IgD-negative memory B cell (primary cell): ENCODE results near the gene SERPING1. TPM values are rescaled to one million over a fixed set of nuclear protein-coding genes. Genes with fewer than 3 reads are reported as not detected.
A peak's percentile ranks its signal among the peaks of the same experiment; 100 is the strongest.

Source experiments
- H3K27ac Mint-ChIP-seq, 3 donors: one replicate each; pipeline ENCODE4 v1.8.0; 2020 to 2022; ENCODE audit warnings: mild to moderate bottlenecking in 3 of 3, mixed read lengths in 3 of 3, moderate library complexity in 1 of 3
- H3K27me3 Mint-ChIP-seq: one replicate; pipeline ENCODE4 v1.8.0; 2021; ENCODE audit warnings: mixed read lengths
- H3K36me3 Mint-ChIP-seq: one replicate; pipeline ENCODE4 v1.8.0; 2020; ENCODE audit warnings: mild to moderate bottlenecking, mixed read lengths
- H3K4me1 Mint-ChIP-seq, 3 donors: one replicate each; pipeline ENCODE4 v1.8.0; 2020 to 2022; ENCODE audit warnings: mixed read lengths in 3 of 3, mild to moderate bottlenecking in 1 of 3
- H3K4me3 Mint-ChIP-seq, 4 donors: one replicate each; pipeline ENCODE4 v1.8.0; 2020 to 2022; ENCODE audit warnings: mild to moderate bottlenecking in 4 of 4, mixed read lengths in 4 of 4, moderate library complexity in 3 of 4
- H3K9me3 Mint-ChIP-seq, 3 donors: one replicate each; pipeline ENCODE4 v1.8.0; 2020 to 2021; ENCODE audit warnings: mixed read lengths in 3 of 3, mild to moderate bottlenecking in 1 of 3
- polyA plus RNA-seq: library from polyadenylated mRNA; unstranded; fragments of 300-500 nt; fragmentation: Illumina TruSeq; gene quantifications from one replicate; pipeline ENCODE4 v1.2.3, GENCODE V29; 2021

The SERPING1 gene
- polyA plus RNA-seq, 1 donor from 2014 or later, result 0.23 TPM

GRCh38 chr11:57638811-57639320 is 41.4 kb downstream of the SERPING1 start:
- H3K4me1 Mint-ChIP-seq, result peaks cover 4 to 9% (median 5%) of the 10 kb centered on the region in 3 donors
- peak overlapping the region; percentile 77 to 94 (median 85) for H3K4me3 Mint-ChIP-seq
- H3K9me3 Mint-ChIP-seq, result peaks cover 0 to 2% (median 0%) of the 10 kb centered on the region in 3 donors
- H3K27ac Mint-ChIP-seq, result peak overlapping the region in 1 of 3 donors; percentile 80
- no peaks in the 10 kb centered on the region for H3K36me3 Mint-ChIP-seq
- H3K27me3 Mint-ChIP-seq, result peaks cover 46% of the 10 kb centered on the region

- peak overlapping the region in 1 of 3 donors; percentile 80 for H3K27ac Mint-ChIP-seq
- H3K4me1 Mint-ChIP-seq, result peaks cover 4 to 9% (median 5%) of the 10 kb centered on the region in 3 donors
- H3K27me3 Mint-ChIP-seq, result peaks cover 40% of the 10 kb centered on the region
- H3K4me3 Mint-ChIP-seq, result peak overlapping the region in 2 of 4 donors; percentile 49 to 91
- peaks cover 0 to 2% (median 0%) of the 10 kb centered on the region in 3 donors for H3K9me3 Mint-ChIP-seq
- H3K36me3 Mint-ChIP-seq, result no peaks in the 10 kb centered on the region
Measured at GRCh38 chr11:57639321-57640067, 42.0 kb downstream of the SERPING1 start.

GRCh38 chr11:57640068-57640800 is 42.7 kb downstream of the SERPING1 start:
- Mint-ChIP-seq H3K27me3 (peaks cover 45% of the 10 kb centered on the region), H3K27ac (no peak overlapping the region), H3K4me3 (peak overlapping the region in 1 of 4 donors; percentile 36), H3K9me3 (peaks cover 0 to 2% (median 0%) of the 10 kb centered on the region in 3 donors), H3K36me3 (no peaks in the 10 kb centered on the region), H3K4me1 (peaks cover 4 to 9% (median 5%) of the 10 kb centered on the region in 3 donors)

GRCh38 chr11:57641011-57641807 is 43.7 kb downstream of the SERPING1 start:
- H3K4me1 Mint-ChIP-seq, result peaks cover 4 to 9% (median 5%) of the 10 kb centered on the region in 3 donors
- H3K4me3 Mint-ChIP-seq, result no peak overlapping the region
- H3K9me3 Mint-ChIP-seq, result peaks cover 0 to 2% (median 0%) of the 10 kb centered on the region in 3 donors
- no peak overlapping the region for H3K27ac Mint-ChIP-seq
- H3K36me3 Mint-ChIP-seq, result no peaks in the 10 kb centered on the region
- peaks cover 52% of the 10 kb centered on the region for H3K27me3 Mint-ChIP-seq

GRCh38 chr11:57643802-57644201 is 46.3 kb downstream of the SERPING1 start:
- Mint-ChIP-seq H3K9me3 (no peaks in the 10 kb centered on the region), H3K27ac (no peak overlapping the region), H3K27me3 (peaks cover 55% of the 10 kb centered on the region), H3K4me3 (no peak overlapping the region), H3K4me1 (peaks cover 16 to 21% (median 18%) of the 10 kb centered on the region in 3 donors), H3K36me3 (no peaks in the 10 kb centered on the region)

- Mint-ChIP-seq H3K4me3 (no peak overlapping the region), H3K27me3 (peaks cover 63% of the 10 kb centered on the region), H3K4me1 (peaks cover 20 to 25% (median 25%) of the 10 kb centered on the region in 3 donors), H3K27ac (no peak overlapping the region), H3K9me3 (no peaks in the 10 kb centered on the region), H3K36me3 (peaks cover 2% of the 10 kb centered on the region)
Measured at GRCh38 chr11:57644748-57645688, 47.5 kb downstream of the SERPING1 start.

GRCh38 chr11:57645689-57646085 is 48.2 kb downstream of the SERPING1 start:
- Mint-ChIP-seq H3K4me3 (no peak overlapping the region), H3K27ac (no peak overlapping the region)

GRCh38 chr11:57646194-57646798 is 48.8 kb downstream of the SERPING1 start:
- Mint-ChIP-seq H3K4me1 (peaks cover 15 to 27% (median 24%) of the 10 kb centered on the region in 3 donors), H3K9me3 (no peaks in the 10 kb centered on the region), H3K27ac (no peak overlapping the region), H3K36me3 (peaks cover 3% of the 10 kb centered on the region), H3K27me3 (peaks cover 71% of the 10 kb centered on the region), H3K4me3 (peak overlapping the region in 1 of 4 donors; percentile 59)

More at GRCh38 chr11:57645689-57646085, 48.2 kb downstream of the SERPING1 start:
- Mint-ChIP-seq H3K4me1 (peaks cover 18 to 27% (median 25%) of the 10 kb centered on the region in 3 donors), H3K27me3 (peaks cover 69% of the 10 kb centered on the region), H3K36me3 (peaks cover 3% of the 10 kb centered on the region), H3K9me3 (no peaks in the 10 kb centered on the region)

- Mint-ChIP-seq H3K4me3 (peak overlapping the region in 1 of 4 donors; percentile 59), H3K36me3 (peaks cover 3% of the 10 kb centered on the region), H3K27me3 (peaks cover 67% of the 10 kb centered on the region), H3K27ac (peak overlapping the region in 1 of 3 donors; percentile 59), H3K4me1 (peaks cover 15 to 27% (median 22%) of the 10 kb centered on the region in 3 donors), H3K9me3 (no peaks in the 10 kb centered on the region)
Measured at GRCh38 chr11:57646799-57647303, 49.4 kb downstream of the SERPING1 start.

GRCh38 chr11:57647372-57647771 is 49.9 kb downstream of the SERPING1 start:
- no peaks in the 10 kb centered on the region for H3K9me3 Mint-ChIP-seq
- no peak overlapping the region for H3K4me3 Mint-ChIP-seq
- peaks cover 15 to 27% (median 22%) of the 10 kb centered on the region in 3 donors for H3K4me1 Mint-ChIP-seq
- H3K27me3 Mint-ChIP-seq, result peaks cover 66% of the 10 kb centered on the region
- peaks cover 3% of the 10 kb centered on the region for H3K36me3 Mint-ChIP-seq
- H3K27ac Mint-ChIP-seq, result peak overlapping the region in 1 of 3 donors; percentile 59

GRCh38 chr11:57647960-57648800 is 50.7 kb downstream of the SERPING1 start:
- H3K9me3 Mint-ChIP-seq, result no peaks in the 10 kb centered on the region
- H3K27me3 Mint-ChIP-seq, result peaks cover 62% of the 10 kb centered on the region
- H3K27ac Mint-ChIP-seq, result peak overlapping the region in 1 of 3 donors; percentile 37
- peaks cover 3% of the 10 kb centered on the region for H3K36me3 Mint-ChIP-seq
- peaks cover 18 to 28% (median 26%) of the 10 kb centered on the region in 3 donors for H3K4me1 Mint-ChIP-seq
- H3K4me3 Mint-ChIP-seq, result peak overlapping the region in 2 of 4 donors; percentile 79 to 82
